Testis (tissue), 2 donors: Measurements from ENCODE around the gene ACSS3.

Experiments
- POLR2A ChIP-seq: fragments of 450-650 bp; IDR thresholded peaks from one replicate; pipeline ENCODE4 v1.6.1; 2017; ENCODE audit warnings: antibody characterized with exemption, mild to moderate bottlenecking, moderate library complexity
- TF ChIP-seq, protein P1 (sequence below), 3 experiments: fragments of 450-650 bp in 2 of 3; fragments of 200-600 bp in 1 of 3; sonication (generic) in 1 of 3; IDR thresholded peaks; one replicate each; pipeline ENCODE4 v1.5.1; 2016 to 2019; ENCODE audit warnings: antibody characterized with exemption in 3 of 3, mild to moderate bottlenecking in 2 of 3, moderate library complexity in 1 of 3

DNA sequence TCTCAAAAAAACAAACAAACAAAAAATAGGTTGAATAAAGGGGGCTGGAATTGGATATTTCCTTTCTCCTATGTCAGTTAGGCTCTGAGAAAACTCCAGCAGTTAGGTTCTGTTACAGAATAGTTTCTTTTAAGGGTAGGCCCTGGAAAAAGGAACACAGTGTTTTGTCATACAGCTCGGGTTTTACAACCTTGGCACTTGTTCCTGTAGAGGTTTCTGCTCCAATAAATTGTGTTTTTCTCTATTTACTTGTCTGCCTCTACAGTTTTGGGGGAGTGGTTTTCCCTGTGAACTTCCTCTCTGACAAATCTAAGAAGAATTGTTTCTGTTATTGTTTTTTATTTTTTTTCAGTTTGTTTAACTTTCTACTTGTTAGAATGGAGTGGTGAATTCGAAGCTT, 167.6 kb downstream of the ACSS3 start:
- TF ChIP-seq, protein P1, sequence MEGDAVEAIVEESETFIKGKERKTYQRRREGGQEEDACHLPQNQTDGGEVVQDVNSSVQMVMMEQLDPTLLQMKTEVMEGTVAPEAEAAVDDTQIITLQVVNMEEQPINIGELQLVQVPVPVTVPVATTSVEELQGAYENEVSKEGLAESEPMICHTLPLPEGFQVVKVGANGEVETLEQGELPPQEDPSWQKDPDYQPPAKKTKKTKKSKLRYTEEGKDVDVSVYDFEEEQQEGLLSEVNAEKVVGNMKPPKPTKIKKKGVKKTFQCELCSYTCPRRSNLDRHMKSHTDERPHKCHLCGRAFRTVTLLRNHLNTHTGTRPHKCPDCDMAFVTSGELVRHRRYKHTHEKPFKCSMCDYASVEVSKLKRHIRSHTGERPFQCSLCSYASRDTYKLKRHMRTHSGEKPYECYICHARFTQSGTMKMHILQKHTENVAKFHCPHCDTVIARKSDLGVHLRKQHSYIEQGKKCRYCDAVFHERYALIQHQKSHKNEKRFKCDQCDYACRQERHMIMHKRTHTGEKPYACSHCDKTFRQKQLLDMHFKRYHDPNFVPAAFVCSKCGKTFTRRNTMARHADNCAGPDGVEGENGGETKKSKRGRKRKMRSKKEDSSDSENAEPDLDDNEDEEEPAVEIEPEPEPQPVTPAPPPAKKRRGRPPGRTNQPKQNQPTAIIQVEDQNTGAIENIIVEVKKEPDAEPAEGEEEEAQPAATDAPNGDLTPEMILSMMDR (IDR thresholded peaks at IDR 0.05) = no peak
- TF ChIP-seq POLR2A = no peak
